Loucy (cell line): ENCODE measurements around the gene TPK1.

Experiments used
- H2AFZ ChIP-seq: fragments of 200-600 bp; sonication (generic); 2 replicates; pipeline ENCODE4 v1.6.0; 2016; ENCODE audit warnings: antibody characterized with exemption, mild to moderate bottlenecking, low read length, moderate library complexity
- H3F3A ChIP-seq: fragments of 200-600 bp; 2 replicates; pipeline ENCODE4 v1.6.0; 2016; ENCODE audit warnings: antibody characterized with exemption, low read depth, mild to moderate bottlenecking
- H3K27me3 ChIP-seq: fragments of 200-600 bp; sonication (generic); 2 replicates; pipeline ENCODE4 v1.6.1; 2014; ENCODE audit warnings: low read length, mild to moderate bottlenecking; ENCODE audit not compliant: insufficient read depth, poor library complexity, severe bottlenecking
- H3K36me3 ChIP-seq: fragments of 200-600 bp; sonication (generic); 2 replicates; pipeline ENCODE4 v1.6.1; 2016; ENCODE audit warnings: low read length; ENCODE audit not compliant: insufficient read depth
- H3K4me1 ChIP-seq: fragments of 200-600 bp; sonication (generic); 2 replicates; pipeline ENCODE4 v1.5.1; 2014; ENCODE audit warnings: low read length, mild to moderate bottlenecking; ENCODE audit not compliant: insufficient read depth, poor library complexity, severe bottlenecking
- H3K4me2 ChIP-seq: fragments of 200-600 bp; sonication (generic); 2 replicates; pipeline ENCODE4 v1.6.0; 2014; ENCODE audit warnings: antibody characterized with exemption, low read length, low read depth, mild to moderate bottlenecking; ENCODE audit not compliant: poor library complexity, severe bottlenecking
- H3K4me3 ChIP-seq: fragments of 200-600 bp; sonication (generic); 2 replicates; pipeline ENCODE4 v1.5.1; 2014; ENCODE audit warnings: low read length, mild to moderate bottlenecking, mixed read lengths; ENCODE audit not compliant: poor library complexity, severe bottlenecking
- H3K79me2 ChIP-seq: fragments of 200-600 bp; sonication (generic); 2 replicates; pipeline ENCODE4 v1.6.1; 2014; ENCODE audit warnings: low read length; ENCODE audit not compliant: insufficient read depth
- H3K9ac ChIP-seq: fragments of 200-600 bp; sonication (generic); 2 replicates; pipeline ENCODE4 v1.6.0; 2014; ENCODE audit warnings: mild to moderate bottlenecking, low read depth, low read length, moderate library complexity; ENCODE audit not compliant: poor library complexity, severe bottlenecking
- H3K9me2 ChIP-seq: fragments of 200-600 bp; sonication (generic); replicated peaks from 2 replicates; pipeline ENCODE4 v1.6.1; 2016; ENCODE audit warnings: low read depth, low read length, mixed read lengths
- H3K9me3 ChIP-seq: fragments of 200-600 bp; sonication (generic); 2 replicates; pipeline ENCODE4 v1.6.1; 2014; ENCODE audit warnings: mild to moderate bottlenecking, antibody characterized with exemption, low read length, low read depth; ENCODE audit not compliant: insufficient read depth
- H4K20me1 ChIP-seq: fragments of 200-600 bp; sonication (generic); 2 replicates; pipeline ENCODE4 v1.6.0; 2014; ENCODE audit warnings: antibody characterized with exemption, low read length, mild to moderate bottlenecking; ENCODE audit not compliant: insufficient read depth, poor library complexity, severe bottlenecking
- CTCF ChIP-seq: fragments of 200-600 bp; sonication (generic); conservative IDR thresholded peaks from 2 replicates; pipeline ENCODE4 v1.5.1; 2014; ENCODE audit warnings: mild to moderate bottlenecking, antibody characterized with exemption, low read length
- EZH2phosphoT487 ChIP-seq: fragments of 200-600 bp; IDR thresholded peaks from 2 replicates; pipeline ENCODE4 v1.6.1; 2018; ENCODE audit warnings: antibody characterized with exemption, mild to moderate bottlenecking, moderate library complexity, borderline replicate concordance

The TPK1 gene

GRCh38 chr7:144759653-144760052 is 76.2 kb downstream of the TPK1 start:
- Histone ChIP-seq H3F3A (no peaks in the 10 kb centered on the region), H3K36me3 (no peaks in the 10 kb centered on the region), H3K4me3 (no peak overlapping the region), H4K20me1 (no peaks in the 10 kb centered on the region), H3K4me2 (no peak overlapping the region), H3K27me3 (no peaks in the 10 kb centered on the region), H2AFZ (no peak overlapping the region), H3K79me2 (no peaks in the 10 kb centered on the region), H3K9me3 (no peaks in the 10 kb centered on the region), H3K4me1 (no peaks in the 10 kb centered on the region), H3K9me2 (no peaks in the 10 kb centered on the region), H3K9ac (no peak overlapping the region)
- TF ChIP-seq CTCF, result no peak
- TF ChIP-seq EZH2phosphoT487, result no peak

- no peak overlapping the region for H3K9ac ChIP-seq
- H3K36me3 ChIP-seq, result no peaks in the 10 kb centered on the region
- H3K4me1 ChIP-seq, result no peaks in the 10 kb centered on the region
- no peaks in the 10 kb centered on the region for H3K9me3 ChIP-seq
- no peaks in the 10 kb centered on the region for H3K79me2 ChIP-seq
- no peak overlapping the region for H3K4me3 ChIP-seq
- no peaks in the 10 kb centered on the region for H3K9me2 ChIP-seq
- H2AFZ ChIP-seq, result no peak overlapping the region
- H3F3A ChIP-seq, result no peaks in the 10 kb centered on the region
- TF ChIP-seq EZH2phosphoT487 (no peak), CTCF (no peak)
- H4K20me1 ChIP-seq, result no peaks in the 10 kb centered on the region
- H3K27me3 ChIP-seq, result no peaks in the 10 kb centered on the region
- H3K4me2 ChIP-seq, result no peak overlapping the region
These were observed 87.9 kb downstream of the TPK1 start for GRCh38 chr7:144747936-144748335.

- Histone ChIP-seq H2AFZ (no peak overlapping the region), H3K36me3 (no peaks in the 10 kb centered on the region), H3K9ac (no peak overlapping the region), H3K4me1 (no peaks in the 10 kb centered on the region), H3K9me3 (no peaks in the 10 kb centered on the region), H3K4me3 (no peak overlapping the region), H3K27me3 (no peaks in the 10 kb centered on the region), H3K4me2 (no peak overlapping the region), H3K79me2 (no peaks in the 10 kb centered on the region), H3K9me2 (no peaks in the 10 kb centered on the region), H3F3A (no peaks in the 10 kb centered on the region), H4K20me1 (no peaks in the 10 kb centered on the region)
- TF ChIP-seq CTCF (peak; percentile 73), EZH2phosphoT487 (no peak)
These were observed 97.0 kb downstream of the TPK1 start for GRCh38 chr7:144738708-144739314.
